Measurements from ENCODE around the gene ZFHX3.

ZFHX3 gene

DNA sequence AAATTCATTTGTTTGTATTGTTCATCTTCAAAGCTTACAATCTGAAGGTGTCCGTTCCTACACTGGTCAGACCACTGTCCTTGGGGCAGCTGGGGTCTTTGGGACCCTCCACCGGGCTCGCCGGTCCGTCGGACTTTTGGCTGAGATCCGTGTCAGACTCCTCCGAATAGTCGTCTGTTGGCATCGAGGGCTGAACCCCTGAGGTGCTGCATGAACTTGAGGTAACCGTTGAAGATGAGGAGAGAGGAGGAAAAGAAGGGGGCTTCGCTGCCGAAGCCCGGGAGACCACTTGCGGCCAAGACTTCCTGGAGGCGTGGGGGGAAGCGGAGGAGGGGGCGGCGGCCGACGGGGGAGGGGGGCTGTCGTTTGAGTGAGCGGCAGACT, 260.8 kb downstream of the ZFHX3 start:
- no peak for DNase-seq

DNA sequence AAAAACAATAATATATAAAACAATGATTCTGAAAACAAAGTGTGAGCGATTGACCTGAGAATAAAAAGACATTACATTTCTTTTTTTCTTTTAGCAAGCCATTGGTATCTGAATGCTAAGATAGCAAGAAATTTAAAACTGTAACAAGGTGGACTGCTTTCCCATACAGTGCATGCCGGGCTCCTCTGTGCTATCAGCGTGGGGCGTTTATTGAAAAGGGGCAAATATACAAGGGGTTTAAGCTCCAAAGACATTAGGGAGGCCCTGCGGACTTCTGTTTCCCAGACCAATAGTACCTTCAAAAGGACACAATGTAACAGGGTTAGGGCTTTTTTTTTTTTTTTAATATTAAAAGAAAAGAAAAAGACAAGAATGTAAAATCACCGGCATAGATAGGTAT, 261.3 kb downstream of the ZFHX3 start:
- DNase-seq, result no peak

DNA sequence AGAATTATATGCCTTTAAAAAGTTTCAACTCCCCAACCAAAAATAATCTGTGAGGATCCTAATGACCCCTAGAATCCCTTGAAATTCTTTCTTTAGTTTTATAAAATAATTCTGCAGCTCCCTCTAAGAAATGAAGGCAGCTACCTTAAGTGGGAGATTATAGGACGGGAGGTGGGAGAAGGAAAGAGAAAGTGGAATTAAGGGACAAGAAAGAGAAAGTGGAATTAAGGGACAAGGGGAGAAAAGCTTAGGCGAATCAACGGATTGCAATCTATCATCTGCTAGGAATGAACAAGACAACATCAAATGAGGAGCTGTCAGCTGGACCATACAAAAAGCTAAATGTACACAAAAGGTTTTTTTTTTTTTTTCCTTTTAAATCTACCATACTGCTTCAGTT, 262.0 kb downstream of the ZFHX3 start:
- DNase-seq, result no peak

DNA sequence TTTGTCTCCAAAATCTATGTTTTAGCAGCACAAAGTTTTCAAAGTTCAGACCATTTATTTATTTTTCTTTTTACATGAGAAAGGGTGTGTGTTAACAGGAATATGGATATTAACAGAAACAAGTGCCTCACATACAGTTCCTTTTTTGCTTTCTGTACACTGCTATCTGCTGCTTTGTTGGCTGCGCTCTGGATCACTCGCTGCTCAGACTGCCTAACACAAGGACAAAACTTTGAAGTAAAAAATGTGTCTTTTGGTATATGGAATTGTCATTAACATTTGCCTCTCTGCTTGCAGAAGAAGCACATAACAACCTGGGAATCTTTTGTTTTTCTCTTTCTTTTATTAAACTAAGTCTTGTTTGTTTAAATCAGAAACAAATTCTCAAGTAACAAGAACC, 262.8 kb downstream of the ZFHX3 start:
- DNase-seq, result no peak

DNA sequence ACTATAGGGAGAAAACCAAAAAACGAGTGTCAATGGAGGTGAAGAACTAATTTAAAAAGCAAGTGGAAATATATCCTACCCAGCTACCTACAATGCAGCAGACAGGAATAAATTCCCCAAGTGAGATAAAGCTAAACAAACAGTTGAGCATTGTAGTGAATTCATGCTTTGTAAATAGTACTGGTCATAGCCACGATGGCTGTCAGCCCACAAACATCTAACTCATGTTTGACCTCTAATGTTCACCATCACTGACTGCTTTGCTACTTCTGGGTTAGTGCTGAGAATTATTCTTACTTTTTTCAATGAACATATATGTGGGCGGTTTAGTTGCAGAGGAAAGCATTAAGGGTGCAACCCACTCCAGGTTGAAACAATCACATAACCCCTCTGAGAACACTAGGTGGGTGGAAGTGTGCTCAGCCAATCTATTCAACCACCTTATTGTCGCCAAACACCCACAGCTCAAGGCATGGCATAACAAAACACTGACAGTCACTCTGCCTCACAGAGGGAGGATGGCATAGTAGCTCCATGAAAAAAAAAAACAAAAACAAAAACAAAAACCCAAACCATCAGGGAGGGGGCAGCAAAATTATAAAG, 264.1 kb downstream of the ZFHX3 start:
- DNase-seq, result no peak

DNA sequence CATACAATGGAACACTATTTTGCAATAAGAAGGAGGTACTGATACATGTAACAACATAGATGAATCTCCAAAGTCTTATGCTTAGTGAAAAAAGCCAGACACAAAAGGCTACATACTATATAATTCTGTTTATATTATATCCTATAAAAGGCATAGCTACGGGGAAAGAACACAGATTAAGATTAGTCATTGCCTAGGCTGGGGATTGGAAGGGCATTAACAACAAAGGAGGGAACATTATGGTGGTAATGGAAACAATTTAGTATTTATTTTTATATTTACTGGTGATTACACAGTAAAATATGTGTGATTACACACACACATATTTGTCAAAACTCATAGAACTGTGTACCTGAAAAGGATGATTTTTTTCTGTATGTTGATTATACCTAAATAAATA, 278.1 kb downstream of the ZFHX3 start:
- DNase-seq, result no peak

DNA sequence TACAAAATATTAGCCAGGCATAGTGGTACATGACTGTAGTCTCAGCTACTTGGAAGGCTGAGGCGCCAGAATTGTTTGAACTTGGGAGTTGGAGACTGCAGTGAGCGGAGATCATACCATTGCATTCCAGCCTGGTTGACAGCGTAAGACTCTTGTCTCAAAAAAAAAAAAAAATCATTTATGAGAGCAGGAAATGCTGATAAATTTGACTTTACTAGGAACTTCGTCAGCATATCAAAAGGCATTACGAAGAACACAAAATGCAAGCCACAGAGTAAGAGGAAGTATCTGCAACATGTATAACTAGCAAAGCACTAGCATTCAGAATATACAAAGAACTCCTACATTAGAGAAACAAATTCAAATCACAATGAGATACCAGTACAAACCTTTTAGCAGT, 279.3 kb downstream of the ZFHX3 start:
- DNase-seq, result no peak

DNA sequence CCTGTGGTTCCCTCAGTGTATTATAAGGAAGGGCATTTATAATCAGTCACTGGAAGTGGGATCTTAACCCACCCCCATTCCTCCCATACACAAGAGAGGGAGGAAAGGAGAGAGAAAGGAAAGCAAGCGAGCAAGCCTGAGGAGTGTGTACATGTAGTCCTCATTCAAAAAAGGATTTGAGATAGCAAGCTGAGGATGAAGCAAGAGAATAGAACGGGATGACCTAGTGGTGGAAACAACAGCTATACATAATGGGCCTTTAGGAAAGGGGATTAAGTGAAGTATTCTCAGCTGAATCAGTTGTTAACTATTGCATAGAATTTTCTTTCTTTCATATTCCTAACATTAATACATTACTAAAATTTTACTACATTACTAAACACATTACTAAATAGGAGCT, 281.4 kb downstream of the ZFHX3 start:
- no peak for DNase-seq

DNA sequence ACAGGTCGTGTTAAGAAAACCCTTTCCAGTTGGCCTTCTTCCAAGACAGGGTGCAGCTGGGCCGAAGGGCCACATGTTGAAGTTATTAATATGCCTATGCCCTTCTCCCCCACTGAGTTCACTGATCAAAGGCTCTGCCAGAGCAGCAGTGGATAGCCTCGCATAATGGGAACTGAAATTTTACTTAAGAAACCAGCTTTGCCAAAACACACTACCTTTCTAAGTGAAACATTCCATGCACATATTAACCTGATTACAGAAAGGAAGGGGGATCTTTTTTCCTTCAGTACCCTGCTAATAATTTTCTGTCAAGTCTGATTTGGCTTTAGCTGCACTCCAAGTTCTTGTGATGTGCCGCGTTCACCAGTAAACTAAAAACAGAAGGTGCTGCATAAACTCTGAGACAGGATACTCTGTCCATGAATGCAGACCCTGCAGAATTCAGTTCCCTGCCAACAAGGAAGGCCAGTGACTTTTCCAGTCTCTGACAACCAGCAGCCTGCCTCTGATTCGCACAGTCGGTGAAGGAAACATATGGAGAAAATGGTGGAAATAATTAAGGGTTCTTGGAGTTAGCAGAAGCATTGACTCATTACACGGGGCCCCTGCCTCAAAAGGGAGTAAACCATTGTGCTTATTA, 283.8 kb downstream of the ZFHX3 start:
- no peak for DNase-seq

DNA sequence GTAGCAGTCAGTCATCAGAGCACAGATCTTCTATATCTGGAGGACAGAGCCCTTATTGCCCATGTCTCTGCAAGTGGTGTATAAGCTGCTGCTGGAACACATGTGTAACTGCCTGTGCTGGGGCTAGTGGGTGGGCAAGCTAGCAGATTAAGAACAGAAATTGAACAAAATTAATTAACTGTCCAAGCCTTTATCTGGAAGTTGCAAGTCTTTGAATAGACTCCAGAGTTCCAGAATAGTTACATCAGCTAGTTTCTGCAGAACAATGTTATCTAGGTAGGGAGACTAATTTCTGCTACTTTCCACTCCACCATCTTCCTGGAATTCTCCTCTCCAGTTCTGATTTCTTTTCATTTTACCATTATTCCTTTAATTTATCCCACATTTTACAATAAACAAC, 287.3 kb downstream of the ZFHX3 start:
- DNase-seq, result no peak

DNA sequence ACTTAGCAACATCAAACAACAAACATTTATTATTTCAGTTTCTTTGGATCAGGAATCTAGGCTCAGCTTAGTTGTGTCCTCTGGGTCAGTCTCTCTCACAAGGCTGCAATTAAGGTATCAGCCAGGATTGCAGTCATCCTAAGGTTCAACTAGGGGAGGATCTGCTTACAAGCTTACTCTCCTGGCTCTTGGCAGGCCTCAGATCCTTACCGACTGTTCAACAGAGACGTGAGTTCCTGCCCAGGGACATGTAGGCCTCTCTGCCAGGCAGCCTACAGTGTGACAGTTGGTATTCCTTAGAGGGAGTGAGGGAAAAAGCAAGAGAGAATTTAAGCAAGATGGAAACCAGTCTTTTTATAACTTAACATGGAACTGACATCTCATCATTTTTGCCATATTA, 294.0 kb downstream of the ZFHX3 start:
- no peak for DNase-seq

DNA sequence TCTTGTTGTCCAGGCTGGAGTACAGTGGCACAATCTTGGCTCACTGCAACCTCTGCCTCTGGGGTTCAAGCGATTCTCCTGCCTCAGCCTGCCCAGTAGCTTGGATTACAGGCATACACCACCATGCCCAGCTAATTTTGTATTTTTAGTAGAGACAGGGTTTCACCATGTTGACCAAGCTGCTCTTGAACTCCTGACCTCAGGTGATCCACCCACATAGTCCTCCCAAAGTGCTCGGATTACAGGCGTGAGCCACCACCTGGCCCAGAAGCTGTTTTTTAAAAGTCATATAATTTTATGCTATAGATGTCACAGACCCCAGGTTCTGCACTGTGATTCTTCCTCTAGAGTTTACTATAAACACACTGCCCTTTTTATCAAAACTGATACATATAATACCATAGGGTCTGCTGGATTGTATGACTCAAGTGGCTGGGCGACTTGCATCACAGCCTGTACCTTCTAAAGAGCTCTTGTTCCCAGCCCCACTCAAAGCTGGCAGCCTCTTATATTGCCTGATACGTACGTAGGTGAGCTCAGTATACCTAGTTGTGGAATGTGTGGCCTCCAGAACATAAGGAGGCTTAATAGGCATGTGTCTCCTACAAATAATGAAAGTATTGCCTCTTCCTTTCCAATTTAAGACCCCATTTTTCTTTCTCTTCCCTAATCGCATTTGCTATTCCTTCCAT, 295.8 kb downstream of the ZFHX3 start:
- no peak for DNase-seq

DNA sequence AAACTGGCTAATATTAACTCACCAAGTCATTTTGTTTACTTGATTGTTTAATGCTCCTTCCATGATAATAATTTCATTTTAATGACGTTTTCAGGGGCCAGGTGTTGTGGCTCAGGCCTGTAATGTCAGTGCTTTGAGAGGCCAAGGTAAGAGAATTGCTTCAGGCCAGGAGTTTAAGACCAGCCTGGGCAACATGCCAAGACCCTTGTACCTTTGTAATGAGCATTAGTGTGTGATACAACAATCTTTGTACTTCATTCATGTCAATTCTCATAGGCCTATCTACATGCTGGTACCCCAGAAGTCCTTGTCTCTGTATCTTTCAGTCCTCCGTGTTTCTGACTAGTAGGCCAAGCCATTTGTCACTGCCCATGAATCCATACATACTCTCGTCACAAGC, 296.9 kb downstream of the ZFHX3 start:
- no peak for DNase-seq

DNA sequence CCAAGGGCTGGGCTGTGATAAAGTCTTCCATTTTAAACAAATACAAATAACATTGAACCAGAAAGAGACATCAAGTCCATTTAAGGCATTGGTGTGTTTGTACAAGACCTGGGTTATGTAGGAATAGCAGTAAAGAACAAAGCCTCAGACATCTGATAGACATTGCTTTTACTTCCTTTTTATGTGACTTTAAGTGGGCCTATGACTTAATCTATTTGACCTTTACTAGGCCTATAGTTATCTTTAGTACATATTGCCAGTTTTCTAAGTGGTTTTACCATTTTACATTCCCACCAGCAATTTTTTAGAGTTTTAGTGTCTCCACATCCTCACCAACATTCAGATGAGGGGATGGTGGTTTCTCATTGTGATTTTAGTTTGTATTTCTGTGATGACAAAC, 298.8 kb downstream of the ZFHX3 start:
- no peak for DNase-seq

DNA sequence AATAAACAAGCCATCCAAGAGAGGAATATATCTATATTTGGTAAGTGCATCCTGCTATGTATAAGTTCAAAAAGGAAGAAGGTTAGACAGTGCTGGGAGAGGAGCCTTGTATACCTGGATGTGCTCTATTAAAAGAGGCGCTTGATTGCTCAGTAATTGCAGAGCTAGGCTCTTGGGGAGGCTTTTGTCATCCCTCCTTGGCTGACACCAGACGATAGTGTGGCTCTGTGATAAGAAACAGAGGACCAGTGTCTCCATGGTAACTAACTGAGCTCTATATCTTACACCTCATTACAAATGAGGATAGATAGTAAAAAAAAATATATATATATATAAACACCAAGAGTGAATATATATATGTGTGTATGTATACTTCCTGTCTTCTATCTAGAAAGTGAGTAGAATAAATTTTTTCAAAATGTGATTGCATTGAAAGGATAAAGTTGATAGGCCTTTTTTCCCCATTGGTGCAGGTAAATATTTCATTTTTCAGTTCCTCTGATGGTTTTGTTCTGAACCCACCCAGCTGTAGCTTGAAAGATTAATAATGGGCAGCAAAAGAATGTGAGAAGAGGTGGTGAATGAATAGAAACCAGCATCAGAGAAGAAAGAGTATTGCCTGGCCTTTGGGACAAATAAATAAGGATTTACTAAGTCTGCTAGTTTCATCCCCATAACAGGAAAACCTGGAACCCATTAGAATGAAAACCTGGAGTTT, 303.7 kb downstream of the ZFHX3 start:
- no peak for DNase-seq

DNA sequence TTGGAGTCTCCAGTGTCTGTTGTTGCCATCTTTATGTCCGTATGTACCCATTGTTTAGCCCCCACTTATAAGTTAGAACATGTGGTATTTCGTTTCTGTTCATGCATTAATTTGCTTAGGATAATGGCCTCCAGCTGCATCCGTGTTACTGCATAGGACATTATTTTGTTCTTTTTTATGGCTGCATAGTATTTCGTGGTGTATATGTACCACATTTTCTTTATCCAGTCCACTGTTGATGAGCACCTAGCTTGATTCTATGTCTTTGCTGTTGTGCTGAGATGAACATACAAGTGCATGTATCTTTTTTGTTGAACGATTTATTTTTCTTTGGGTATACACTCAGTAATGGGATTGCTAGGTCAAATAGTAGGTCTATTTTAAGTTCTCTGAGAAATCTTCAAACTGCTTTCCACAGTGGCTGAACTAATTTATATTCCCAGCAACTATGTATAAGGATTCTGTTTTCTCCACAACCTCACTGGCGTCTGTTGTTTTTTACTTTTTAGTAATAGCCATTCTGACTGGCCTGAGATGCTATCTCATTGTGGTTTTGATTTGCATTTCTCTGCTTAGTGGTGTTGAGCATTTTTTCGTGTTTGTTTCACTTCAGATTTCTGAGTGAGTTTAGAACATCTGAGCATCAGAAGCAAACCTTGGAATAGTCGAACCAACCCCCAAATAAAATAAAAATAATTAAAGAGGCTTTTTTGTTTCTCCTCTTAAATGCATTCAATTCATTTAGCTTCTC, 304.7 kb downstream of the ZFHX3 start:
- DNase-seq, result no peak

DNA sequence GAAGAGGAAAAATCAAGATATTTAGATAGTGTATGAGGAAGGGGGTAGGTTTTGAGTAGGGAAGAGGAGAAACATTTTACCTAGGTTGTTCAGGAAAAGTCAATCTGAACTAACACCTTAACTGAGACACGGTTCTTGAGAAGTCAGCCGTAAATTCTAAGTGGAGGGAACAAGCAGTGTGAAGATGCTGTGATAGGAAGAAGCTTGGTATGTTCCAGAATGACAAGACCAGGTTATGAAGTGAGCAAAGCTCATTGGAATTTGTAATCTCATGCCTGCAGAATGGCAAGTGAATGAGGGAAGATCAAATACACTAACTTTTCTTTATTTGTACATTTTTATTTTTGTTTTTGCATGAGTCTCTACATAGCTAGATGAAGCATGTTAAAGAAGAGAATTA, 307.6 kb downstream of the ZFHX3 start:
- no peak for DNase-seq

DNA sequence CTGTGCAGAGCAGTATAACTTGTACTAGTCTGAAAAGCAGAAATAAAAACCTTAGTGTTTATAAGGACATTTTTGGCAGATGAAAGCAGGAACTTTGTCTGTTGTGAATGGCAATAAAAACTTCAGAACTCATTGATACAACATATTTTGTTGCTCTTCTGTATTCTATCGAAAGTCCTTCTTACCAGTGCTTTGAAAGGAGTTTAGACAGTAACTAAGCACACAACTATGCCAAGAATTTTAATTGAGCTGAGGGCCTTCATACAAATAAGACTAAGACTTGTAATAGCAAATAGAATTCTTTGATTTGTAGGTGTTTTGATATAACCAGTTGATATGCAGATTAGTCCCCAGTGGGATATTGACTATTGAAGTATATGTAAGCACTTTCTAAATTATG, 308.4 kb downstream of the ZFHX3 start:
- no peak for DNase-seq

DNA sequence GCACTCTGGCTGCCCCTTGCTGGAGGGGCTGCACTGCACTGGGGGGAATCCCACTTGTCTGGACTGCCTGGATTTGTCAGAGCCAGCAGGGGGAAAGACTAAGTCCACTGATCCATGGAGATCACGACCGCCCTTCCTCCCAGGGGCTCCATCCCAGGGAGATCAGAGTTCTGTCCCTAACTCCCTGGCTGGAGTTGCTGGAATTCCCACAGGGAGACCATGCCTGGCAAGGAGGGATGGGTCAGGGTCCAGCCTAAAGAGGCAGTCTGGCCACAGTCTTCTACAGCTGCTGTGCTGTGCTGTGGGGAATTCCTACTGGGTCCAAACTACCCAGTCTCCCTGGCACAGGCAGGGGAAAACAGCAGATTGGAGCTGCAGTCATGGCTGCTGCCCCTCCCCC, 311.9 kb downstream of the ZFHX3 start:
- no peak for DNase-seq
